Mucosa of descending colon (tissue), 3 donors: ENCODE measurements around the gene ZNF396. TPM values are rescaled to one million over a fixed set of nuclear protein-coding genes. Genes with fewer than 3 reads are reported as not detected.

Experiments
- ATAC-seq: fragments of 200-7000 bp; cut with Tn5 transposase; one replicate; pipeline ENCODE4 v1.9.1; 2020; ENCODE audit warnings: mild to moderate bottlenecking, moderate library complexity
- DNase-seq, 3 donors: peaks; one replicate each; pipeline ENCODE4 v3.0.0-alpha.2; 2020
- H3K36me3 ChIP-seq: fragments of 200-600 bp; one replicate; pipeline ENCODE4 v1.8.0; 2021; ENCODE audit warnings: low read depth, mild to moderate bottlenecking
- H3K4me1 ChIP-seq: fragments of 200-600 bp; one replicate; pipeline ENCODE4 v1.8.0; 2021; ENCODE audit warnings: low read depth, mild to moderate bottlenecking
- H3K4me3 ChIP-seq: fragments of 200-600 bp; one replicate; pipeline ENCODE4 v1.8.0; 2021; ENCODE audit warnings: mild to moderate bottlenecking
- H3K9me3 ChIP-seq: fragments of 200-600 bp; one replicate; pipeline ENCODE4 v1.8.0; 2021; ENCODE audit warnings: mild to moderate bottlenecking
- CTCF ChIP-seq: fragments of 200-600 bp; IDR thresholded peaks from one replicate; pipeline ENCODE4 v1.8.0; 2022; ENCODE audit warnings: antibody characterized with exemption, mild to moderate bottlenecking
- intact Hi-C, 2 donors: fragments of 100-400 bp; cut with DNase I in 1 of 2; cut with micrococcal nuclease in 1 of 2; formaldehyde crosslinking; loops; one replicate each; pipeline versions ENCODE4 v1.11.0 to v1.11.1; 2022; cut with DNase I, micrococcal nuclease
- total RNA-seq, 3 donors: library from RNA; stranded (reverse); fragmentation: NEBNext Ultra II Directional in 2 of 3; extraction: Animal tissue kit (Norgen Biotek cat#: 25700) in 2 of 3; gene quantifications; one replicate each; pipeline versions ENCODE4 v1.2.1 to v1.2.4, GENCODE V29; 2021 to 2023
- donor health status: DM: no; HTN: no; CAD: no; lungs with moderate emphysema.
- donor health status: DM: no; HTN: no; CAD: no.
- donor health status: DM: no; HTN: yes; CAD: no.

ZNF396 gene
- total RNA-seq, 3 donors from 2014 or later = 2.7 to 6.1 (median 2.8) TPM

- DNase-seq = no peak
- TF ChIP-seq CTCF = no peak
- H3K36me3 ChIP-seq = no peaks in the 10 kb centered on the region
- no peak for ATAC-seq
- H3K9me3 ChIP-seq = peaks cover 6% of the 10 kb centered on the region
- intact Hi-C loops = no loop called here
- no peaks in the 10 kb centered on the region for H3K4me1 ChIP-seq
- no peak overlapping the region for H3K4me3 ChIP-seq
Observed at GRCh38 chr18:35417223-35417622, 40.1 kb upstream of the ZNF396 start.

- intact Hi-C loops = no loop called here
- no peak for DNase-seq
- no peaks in the 10 kb centered on the region for H3K4me1 ChIP-seq
- no peak overlapping the region for H3K4me3 ChIP-seq
- no peak for ATAC-seq
- no peak for TF ChIP-seq CTCF
- H3K9me3 ChIP-seq = peaks cover 6% of the 10 kb centered on the region
- no peaks in the 10 kb centered on the region for H3K36me3 ChIP-seq
Observed at GRCh38 chr18:35415511-35416073, 38.5 kb upstream of the ZNF396 start.

GRCh38 chr18:35413163-35413511 is 36.0 kb upstream of the ZNF396 start:
- Histone ChIP-seq H3K9me3 (peaks cover 6% of the 10 kb centered on the region), H3K36me3 (no peaks in the 10 kb centered on the region), H3K4me3 (no peak overlapping the region), H3K4me1 (peaks cover 4% of the 10 kb centered on the region)
- DNase-seq (no peak), ATAC-seq (no peak)
- TF ChIP-seq CTCF = no peak
- intact Hi-C loops = no loop called here

- TF ChIP-seq CTCF = no peak
- Histone ChIP-seq H3K4me3 (no peak overlapping the region), H3K36me3 (no peaks in the 10 kb centered on the region), H3K9me3 (no peaks in the 10 kb centered on the region), H3K4me1 (peaks cover 4% of the 10 kb centered on the region)
- DNase-seq (no peak), ATAC-seq (no peak)
- intact Hi-C loops = no loop called here
Observed at GRCh38 chr18:35411625-35412351, 34.7 kb upstream of the ZNF396 start.

GRCh38 chr18:35410561-35410960 is 33.4 kb upstream of the ZNF396 start:
- Histone ChIP-seq H3K4me3 (no peak overlapping the region), H3K36me3 (no peaks in the 10 kb centered on the region), H3K4me1 (peaks cover 4% of the 10 kb centered on the region), H3K9me3 (no peaks in the 10 kb centered on the region)
- TF ChIP-seq CTCF = no peak
- DNase-seq (no peak), ATAC-seq (peak; percentile 6)
- intact Hi-C loops = no loop called here
